Adrenal gland (tissue), 5 donors: ENCODE data around the gene KLHL3.

Experiments
- POLR2A ChIP-seq, 2 donors: fragments of 450-650 bp; IDR thresholded peaks; one replicate each; pipeline ENCODE4 v1.6.1; 2017; ENCODE audit warnings: antibody characterized with exemption in 2 of 2, mild to moderate bottlenecking in 2 of 2, moderate library complexity in 1 of 2
- TF ChIP-seq, protein P1 (sequence below), 6 experiments: fragments of 450-650 bp in 4 of 6; fragments of 200-600 bp in 2 of 6; sonication (generic) in 1 of 6; IDR thresholded peaks; 1 replicate in 5 of 6; 2 replicates in 1 of 6; pipeline versions ENCODE4 v1.5.1 to v1.8.0; 2016 to 2021; ENCODE audit warnings: antibody characterized with exemption in 6 of 6, mild to moderate bottlenecking in 2 of 6, moderate library complexity in 1 of 6
- donor health status: DM: no; HTN: no; CAD: no.

DNA sequence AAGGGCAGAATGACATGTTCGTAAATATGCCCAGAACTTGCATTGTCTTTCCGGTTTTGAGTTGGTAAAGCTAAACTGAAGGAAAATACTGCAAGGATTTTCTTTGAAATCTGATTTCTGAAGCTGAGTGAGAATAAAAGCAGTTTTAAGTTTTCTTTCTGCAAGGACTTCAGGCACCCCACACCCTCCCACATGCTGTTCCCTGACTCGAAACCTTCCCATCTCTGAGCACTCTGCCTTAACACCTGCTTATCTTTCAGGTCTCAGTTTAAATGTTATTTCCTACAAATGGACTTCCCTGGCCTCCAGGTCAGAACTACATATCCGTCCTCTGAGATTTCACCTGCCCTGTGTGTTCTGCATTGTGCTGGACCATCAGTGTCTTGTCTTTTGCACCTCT is 93.8 kb downstream of the KLHL3 start:
- TF ChIP-seq, protein P1, sequence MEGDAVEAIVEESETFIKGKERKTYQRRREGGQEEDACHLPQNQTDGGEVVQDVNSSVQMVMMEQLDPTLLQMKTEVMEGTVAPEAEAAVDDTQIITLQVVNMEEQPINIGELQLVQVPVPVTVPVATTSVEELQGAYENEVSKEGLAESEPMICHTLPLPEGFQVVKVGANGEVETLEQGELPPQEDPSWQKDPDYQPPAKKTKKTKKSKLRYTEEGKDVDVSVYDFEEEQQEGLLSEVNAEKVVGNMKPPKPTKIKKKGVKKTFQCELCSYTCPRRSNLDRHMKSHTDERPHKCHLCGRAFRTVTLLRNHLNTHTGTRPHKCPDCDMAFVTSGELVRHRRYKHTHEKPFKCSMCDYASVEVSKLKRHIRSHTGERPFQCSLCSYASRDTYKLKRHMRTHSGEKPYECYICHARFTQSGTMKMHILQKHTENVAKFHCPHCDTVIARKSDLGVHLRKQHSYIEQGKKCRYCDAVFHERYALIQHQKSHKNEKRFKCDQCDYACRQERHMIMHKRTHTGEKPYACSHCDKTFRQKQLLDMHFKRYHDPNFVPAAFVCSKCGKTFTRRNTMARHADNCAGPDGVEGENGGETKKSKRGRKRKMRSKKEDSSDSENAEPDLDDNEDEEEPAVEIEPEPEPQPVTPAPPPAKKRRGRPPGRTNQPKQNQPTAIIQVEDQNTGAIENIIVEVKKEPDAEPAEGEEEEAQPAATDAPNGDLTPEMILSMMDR (IDR thresholded peaks at IDR 0.05), result no peak
- TF ChIP-seq POLR2A (IDR thresholded peaks at IDR 0.05), result no peak
